ENCODE results near the gene M1AP. TPM values are rescaled to one million over a fixed set of nuclear protein-coding genes. Genes with fewer than 3 reads are reported as not detected.

The M1AP gene
- polyA plus RNA-seq, 1 of the 3 experiments (the other 2 are of a cell fraction): 0.02 TPM

- Histone ChIP-seq H2AFZ (ENCODE audit: low read depth) (no peak overlapping the region), H3K4me1 (ENCODE audit: control insufficient read depth in 1 of 2, insufficient read depth in 2 of 2, low read depth in 1 of 2, low read length in 1 of 2) (no peaks in the 10 kb centered on the region), H3K36me3 (replicated peaks in 1 of 2; ENCODE audit: control insufficient read depth in 1 of 2, insufficient read depth in 2 of 2, low read length in 1 of 2) (peaks cover 3% of the 10 kb centered on the region in 2 experiments), H3K9me2 (no peaks in the 10 kb centered on the region), H3K4me2 (no peak overlapping the region), H4K20me1 (ENCODE audit: insufficient read depth) (no peaks in the 10 kb centered on the region), H3K79me2 (ENCODE audit: insufficient read depth) (no peaks in the 10 kb centered on the region), H3K9me3 (no peaks in the 10 kb centered on the region), H3F3A (replicated peaks; ENCODE audit: insufficient read depth) (peaks cover 7% of the 10 kb centered on the region), H3K27ac (ENCODE audit: low read depth in 2 of 2, low read length in 1 of 2) (no peak overlapping the region), H3K9ac (no peak overlapping the region), H3K4me3 (ENCODE audit: low read depth in 2 of 2, low read length in 1 of 2) (no peak overlapping the region), H3K27me3 (ENCODE audit: insufficient read depth) (no peaks in the 10 kb centered on the region)
- WGBS (ENCODE audit: low lambda C conversion rate): 91% methylated on average over 5 of the region's 5 CpGs
- no peak for DNase-seq
- ChIA-PET POLR2A (no interaction called here), CTCF (interaction anchor here (0.8 to 1.1 kb wide), 2 partner anchors 8 to 57 kb away, joined by 3 read pairs; partner anchors contain the start of genes CCDC142 and TTC31)
- TF ChIP-seq JUND (IDR thresholded peaks at IDR 0.05): no peak
- TF ChIP-seq PBX3 (IDR thresholded peaks at IDR 0.05): no peak
- no peak for TF ChIP-seq NFIC (IDR thresholded peaks at IDR 0.05; ENCODE audit: borderline replicate concordance)
- TF ChIP-seq NRF1 (IDR thresholded peaks at IDR 0.05; ENCODE audit: low read depth, low read length): no peak
- TF ChIP-seq POLR2AphosphoS5 (IDR thresholded peaks at IDR 0.05; ENCODE audit: low read depth, low read length): no peak
- TF ChIP-seq GABPA (IDR thresholded peaks at IDR 0.05; ENCODE audit: low read depth): no peak
- no peak for TF ChIP-seq CHD2 (IDR thresholded peaks at IDR 0.05; ENCODE audit: low read length, partially characterized antibody)
- TF ChIP-seq RAD21 (IDR thresholded peaks at IDR 0.05; ENCODE audit: low read length): no peak
- TF ChIP-seq RFX5 (IDR thresholded peaks at IDR 0.05; ENCODE audit: low read length): no peak
- no peak for TF ChIP-seq SMC3 (IDR thresholded peaks at IDR 0.05; ENCODE audit: low read depth, low read length)
- no peak for TF ChIP-seq MEF2A (IDR thresholded peaks at IDR 0.05; ENCODE audit: borderline replicate concordance, low read depth)
- no peak for TF ChIP-seq MAX (IDR thresholded peaks at IDR 0.05; ENCODE audit: low read depth)
- no peak for TF ChIP-seq EP300 (IDR thresholded peaks at IDR 0.05; ENCODE audit: borderline replicate concordance in 1 of 2, low read depth in 1 of 2, low read length in 1 of 2)
- TF ChIP-seq CTCF (IDR thresholded peaks at IDR 0.05): no peak
- TF ChIP-seq GATA2 (CRISPR knock-in tag; IDR thresholded peaks at IDR 0.05): no peak
- TF ChIP-seq, protein P1, sequence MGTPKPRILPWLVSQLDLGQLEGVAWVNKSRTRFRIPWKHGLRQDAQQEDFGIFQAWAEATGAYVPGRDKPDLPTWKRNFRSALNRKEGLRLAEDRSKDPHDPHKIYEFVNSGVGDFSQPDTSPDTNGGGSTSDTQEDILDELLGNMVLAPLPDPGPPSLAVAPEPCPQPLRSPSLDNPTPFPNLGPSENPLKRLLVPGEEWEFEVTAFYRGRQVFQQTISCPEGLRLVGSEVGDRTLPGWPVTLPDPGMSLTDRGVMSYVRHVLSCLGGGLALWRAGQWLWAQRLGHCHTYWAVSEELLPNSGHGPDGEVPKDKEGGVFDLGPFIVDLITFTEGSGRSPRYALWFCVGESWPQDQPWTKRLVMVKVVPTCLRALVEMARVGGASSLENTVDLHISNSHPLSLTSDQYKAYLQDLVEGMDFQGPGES (IDR thresholded peaks at IDR 0.05; ENCODE audit: low read depth, low read length): no peak
- no peak for TF ChIP-seq REST (IDR thresholded peaks at IDR 0.05; ENCODE audit: low read depth, low read length)
- no peak for TF ChIP-seq FOSL2 (IDR thresholded peaks at IDR 0.05; ENCODE audit: borderline replicate concordance, low read depth)
Measured at GRCh38 chr2:74540291-74540690, 107.8 kb downstream of the M1AP start.

Data from SK-N-SH (cell line).